SK-N-SH (cell line): ENCODE results near the gene METRNL.

ENCODE experiments used
- FOSL2 ChIP-seq: IDR thresholded peaks from 2 replicates; pipeline ENCODE4 v1.4.0; 2012; ENCODE audit warnings: low read depth, mild to moderate bottlenecking, moderate library complexity, borderline replicate concordance
- GABPA ChIP-seq: IDR thresholded peaks from 2 replicates; pipeline ENCODE4 v1.4.0; 2012; ENCODE audit warnings: low read depth, mild to moderate bottlenecking

DNA sequence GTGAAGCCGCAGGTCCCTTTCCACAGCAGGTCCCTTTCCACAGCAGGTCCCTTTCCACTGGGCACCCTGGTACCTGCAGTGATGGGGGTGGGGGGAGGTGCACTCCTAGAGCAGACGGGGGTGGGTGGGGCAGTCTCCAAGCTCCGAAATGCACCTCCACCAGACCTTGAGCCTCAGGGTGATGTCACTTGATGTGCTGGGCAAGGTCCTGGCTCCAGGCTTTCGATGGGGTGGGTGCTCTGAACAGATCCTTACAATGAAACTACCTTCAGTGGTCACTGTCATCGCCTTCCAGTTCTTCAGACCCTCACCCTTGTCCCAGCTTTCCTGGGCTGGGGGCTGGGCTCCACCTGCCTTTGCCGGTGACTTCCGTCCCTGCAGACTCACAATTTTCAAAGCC, 1.5 kb upstream of the METRNL start:
- TF ChIP-seq FOSL2 (no peak), GABPA (no peak)
